ENCODE measurements around the gene LMOD1. TPM values are rescaled to one million over a fixed set of nuclear protein-coding genes. Genes with fewer than 3 reads are reported as not detected.
"Not testable (repeated sequence)": the region's sequence is repeated elsewhere in the genome, so short reads cannot be mapped to it uniquely, and the experiment has no call there.

The LMOD1 gene
- polyA plus RNA-seq, 3 donors from 2014 or later: not detected

GRCh38 chr1:201964261-201964660, 17.9 kb upstream of the LMOD1 start:
- no peak overlapping the region for H3K27ac Mint-ChIP-seq
- peaks cover 17 to 47% (median 19%) of the 10 kb centered on the region in 3 donors for H3K36me3 Mint-ChIP-seq
- H3K9me3 Mint-ChIP-seq: no peaks in the 10 kb centered on the region
- H3K27me3 Mint-ChIP-seq (ENCODE audit: low read depth in 3 of 3): no peaks in the 10 kb centered on the region
- no peak overlapping the region for H3K4me3 Mint-ChIP-seq
- DNase-seq: no peak
- peaks cover 0 to 3% of the 10 kb centered on the region in 2 donors for H3K4me1 Mint-ChIP-seq

- not testable (repeated sequence) for H3K27me3 Mint-ChIP-seq (ENCODE audit: low read depth in 3 of 3); H3K9me3 Mint-ChIP-seq; H3K4me1 Mint-ChIP-seq; H3K4me3 Mint-ChIP-seq; DNase-seq; H3K27ac Mint-ChIP-seq
- peaks cover 8 to 48% (median 15%) of the 10 kb centered on the region in 3 donors for H3K36me3 Mint-ChIP-seq
Observed at GRCh38 chr1:201962382-201962781, 16.0 kb upstream of the LMOD1 start.

- no peaks in the 10 kb centered on the region for H3K9me3 Mint-ChIP-seq
- no peak for DNase-seq
- H3K4me3 Mint-ChIP-seq: no peak overlapping the region
- H3K27ac Mint-ChIP-seq: peak overlapping the region in 1 of 6 donors; percentile 42
- H3K4me1 Mint-ChIP-seq: peaks cover 30 to 31% of the 10 kb centered on the region in 2 donors
- peaks cover 5 to 23% (median 11%) of the 10 kb centered on the region in 3 donors for H3K36me3 Mint-ChIP-seq
- peaks cover 13 to 16% (median 13%) of the 10 kb centered on the region in 3 donors for H3K27me3 Mint-ChIP-seq (ENCODE audit: low read depth in 3 of 3)
Observed at GRCh38 chr1:201958348-201958747, 12.0 kb upstream of the LMOD1 start.

- H3K4me1 Mint-ChIP-seq: peaks cover 30 to 31% of the 10 kb centered on the region in 2 donors
- peaks cover 13 to 16% (median 13%) of the 10 kb centered on the region in 3 donors for H3K27me3 Mint-ChIP-seq (ENCODE audit: low read depth in 3 of 3)
- DNase-seq: no peak
- H3K27ac Mint-ChIP-seq: peak overlapping the region; percentile 88 to 98 (median 97)
- H3K36me3 Mint-ChIP-seq: peaks cover 0 to 10% (median 3%) of the 10 kb centered on the region in 3 donors
- H3K9me3 Mint-ChIP-seq: no peaks in the 10 kb centered on the region
- H3K4me3 Mint-ChIP-seq: peak overlapping the region; percentile 97 to 99 (median 98)
Observed at GRCh38 chr1:201955729-201956143, 9.4 kb upstream of the LMOD1 start.

GRCh38 chr1:201955009-201955728, 8.8 kb upstream of the LMOD1 start, which contains the start of gene TIMM17A:
Gene TIMM17A, plus strand, starts transcription at chr1:201955503. Its CDS starts 24 bp downstream, at chr1:201955527.
- no peaks in the 10 kb centered on the region for H3K9me3 Mint-ChIP-seq
- H3K4me1 Mint-ChIP-seq: peaks cover 28 to 30% of the 10 kb centered on the region in 2 donors
- H3K27ac Mint-ChIP-seq: peak within 1 kb of the TSS; percentile 88 to 98 (median 97)
- H3K4me3 Mint-ChIP-seq: peak within 1 kb of the TSS; percentile 97 to 99 (median 98)
- peaks cover 0 to 6% (median 0%) of the 10 kb centered on the region in 3 donors for H3K36me3 Mint-ChIP-seq
- H3K27me3 Mint-ChIP-seq (ENCODE audit: low read depth in 3 of 3): peaks cover 13 to 16% (median 16%) of the 10 kb centered on the region in 3 donors
- DNase-seq: peak; percentile 96 to 98 (median 96)

- H3K9me3 Mint-ChIP-seq: no peaks in the 10 kb centered on the region
- H3K36me3 Mint-ChIP-seq: peaks cover 0 to 5% (median 0%) of the 10 kb centered on the region in 3 donors
- H3K27me3 Mint-ChIP-seq (ENCODE audit: low read depth in 3 of 3): peaks cover 13 to 17% (median 16%) of the 10 kb centered on the region in 3 donors
- no peak for DNase-seq
- peak overlapping the region; percentile 88 to 98 (median 97) for H3K27ac Mint-ChIP-seq
- peaks cover 28 to 30% of the 10 kb centered on the region in 2 donors for H3K4me1 Mint-ChIP-seq
- peak overlapping the region; percentile 97 to 99 (median 98) for H3K4me3 Mint-ChIP-seq
Observed at GRCh38 chr1:201954263-201955008, 8.1 kb upstream of the LMOD1 start.

- DNase-seq: no peak
- Mint-ChIP-seq H3K9me3 (no peaks in the 10 kb centered on the region), H3K36me3 (no peaks in the 10 kb centered on the region), H3K27me3 (ENCODE audit: low read depth in 3 of 3) (peaks cover 24% of the 10 kb centered on the region in 3 donors), H3K27ac (no peak overlapping the region), H3K4me1 (peaks cover 12% of the 10 kb centered on the region in 2 donors), H3K4me3 (no peak overlapping the region)
Observed at GRCh38 chr1:201949491-201949890, 3.1 kb upstream of the LMOD1 start.

- DNase-seq: no peak
- H3K36me3 Mint-ChIP-seq: no peaks in the 10 kb centered on the region
- H3K4me1 Mint-ChIP-seq: peaks cover 9% of the 10 kb centered on the region in 2 donors
- no peaks in the 10 kb centered on the region for H3K9me3 Mint-ChIP-seq
- H3K27ac Mint-ChIP-seq: no peak overlapping the region
- H3K27me3 Mint-ChIP-seq (ENCODE audit: low read depth in 3 of 3): peaks cover 21% of the 10 kb centered on the region in 3 donors
- peak overlapping the region in 1 of 5 donors; percentile 30 for H3K4me3 Mint-ChIP-seq
Observed at GRCh38 chr1:201947697-201948008, 1.3 kb upstream of the LMOD1 start.

- H3K27me3 Mint-ChIP-seq (ENCODE audit: low read depth in 3 of 3): peaks cover 21 to 23% (median 21%) of the 10 kb centered on the region in 3 donors
- peak overlapping the region in 1 of 5 donors; percentile 69 for H3K4me3 Mint-ChIP-seq
- H3K9me3 Mint-ChIP-seq: no peaks in the 10 kb centered on the region
- H3K36me3 Mint-ChIP-seq: no peaks in the 10 kb centered on the region
- DNase-seq: no peak
- no peak overlapping the region for H3K27ac Mint-ChIP-seq
- peaks cover 9% of the 10 kb centered on the region in 2 donors for H3K4me1 Mint-ChIP-seq
Observed at GRCh38 chr1:201945863-201946223, 505 bp downstream of the LMOD1 start.

- Mint-ChIP-seq H3K4me3 (peak overlapping the region in 1 of 5 donors; percentile 16), H3K4me1 (peaks cover 9% of the 10 kb centered on the region in 2 donors), H3K9me3 (no peaks in the 10 kb centered on the region), H3K27ac (no peak overlapping the region), H3K27me3 (ENCODE audit: low read depth in 3 of 3) (peaks cover 19 to 23% (median 21%) of the 10 kb centered on the region in 3 donors), H3K36me3 (no peaks in the 10 kb centered on the region)
- no peak for DNase-seq
Observed at GRCh38 chr1:201945157-201945556, 1.2 kb downstream of the LMOD1 start.

- Mint-ChIP-seq H3K4me1 (peaks cover 9% of the 10 kb centered on the region in 2 donors), H3K36me3 (no peaks in the 10 kb centered on the region), H3K4me3 (peak overlapping the region in 1 of 5 donors; percentile 16), H3K27ac (no peak overlapping the region), H3K9me3 (no peaks in the 10 kb centered on the region), H3K27me3 (ENCODE audit: low read depth in 3 of 3) (peaks cover 18 to 23% (median 21%) of the 10 kb centered on the region in 3 donors)
- no peak for DNase-seq
Observed at GRCh38 chr1:201944639-201945038, 1.7 kb downstream of the LMOD1 start.

- H3K27me3 Mint-ChIP-seq (ENCODE audit: low read depth in 3 of 3): peaks cover 17 to 23% (median 21%) of the 10 kb centered on the region in 3 donors
- no peaks in the 10 kb centered on the region for H3K36me3 Mint-ChIP-seq
- H3K27ac Mint-ChIP-seq: no peak overlapping the region
- H3K4me1 Mint-ChIP-seq: peaks cover 9% of the 10 kb centered on the region in 2 donors
- H3K4me3 Mint-ChIP-seq: no peak overlapping the region
- no peaks in the 10 kb centered on the region for H3K9me3 Mint-ChIP-seq
- DNase-seq: no peak
Observed at GRCh38 chr1:201944002-201944401, 2.3 kb downstream of the LMOD1 start.

GRCh38 chr1:201942129-201942495, 4.2 kb downstream of the LMOD1 start:
- Mint-ChIP-seq H3K9me3 (no peaks in the 10 kb centered on the region), H3K36me3 (no peaks in the 10 kb centered on the region), H3K4me1 (peaks cover 9% of the 10 kb centered on the region in 2 donors), H3K27ac (no peak overlapping the region), H3K4me3 (no peak overlapping the region), H3K27me3 (ENCODE audit: low read depth in 3 of 3) (peaks cover 14 to 20% (median 20%) of the 10 kb centered on the region in 3 donors)
- no peak for DNase-seq
